Measurements from ENCODE around the gene SLC7A5. TPM values are rescaled to one million over a fixed set of nuclear protein-coding genes. Genes with fewer than 3 reads are reported as not detected.

SLC7A5 gene
- total and polyA plus RNA-seq, 2 of the 4 experiments (the other 2 are of a cell fraction), result 11.3 to 101 TPM

GRCh38 chr16:87819282-87819681 lies 50.0 kb downstream of the SLC7A5 start:
- Histone ChIP-seq H4K91ac (ENCODE audit: insufficient read depth, low read depth, low read length) (no peak overlapping the region), H4K8ac (ENCODE audit: low read depth in 2 of 2, low read length in 2 of 2) (no peak overlapping the region), H3K4me1 (ENCODE audit: control insufficient read depth, insufficient read depth, low read length) (no peaks in the 10 kb centered on the region), H3K4me2 (ENCODE audit: low read depth, low read length) (no peak overlapping the region), H4K20me1 (ENCODE audit: insufficient read depth, low read length) (no peaks in the 10 kb centered on the region), H3K18ac (ENCODE audit: low read depth, low read length) (no peak overlapping the region), H2BK5ac (ENCODE audit: low read depth, low read length, poor library complexity, severe bottlenecking) (no peak overlapping the region), H2AK9ac (replicated peaks; ENCODE audit: low read depth, low read length, poor library complexity) (no peak overlapping the region), H3K4me3 (ENCODE audit: insufficient read depth, low read depth, low read length) (no peak overlapping the region), H2BK20ac (ENCODE audit: low read depth, low read length) (no peak overlapping the region), H2AK5ac (ENCODE audit: low read depth, low read length) (no peak overlapping the region), H3K14ac (replicated peaks; ENCODE audit: low read depth, low read length) (no peak overlapping the region), H3K23ac (ENCODE audit: low read depth, low read length) (no peak overlapping the region), H3K9me3 (ENCODE audit: control insufficient read depth, insufficient read depth, low read length) (peaks cover 28% of the 10 kb centered on the region), H3K56ac (ENCODE audit: extremely low read depth, insufficient read depth, low read length) (no peak overlapping the region), H3K27me3 (ENCODE audit: control insufficient read depth, insufficient read depth, low read length) (peaks cover 1% of the 10 kb centered on the region), H3K4ac (ENCODE audit: low read depth, low read length) (no peak overlapping the region), H2BK15ac (ENCODE audit: low read depth, low read length) (no peak overlapping the region), H2BK120ac (ENCODE audit: low read depth, low read length) (no peak overlapping the region), H3K36me3 (ENCODE audit: control insufficient read depth, insufficient read depth, low read length) (no peaks in the 10 kb centered on the region), H3K27ac (ENCODE audit: insufficient read depth, low read length) (no peak overlapping the region), H3K9me1 (ENCODE audit: insufficient read depth, low read length) (no peaks in the 10 kb centered on the region), H4K5ac (ENCODE audit: low read depth, low read length) (no peak overlapping the region), H3K9ac (ENCODE audit: low read depth, low read length) (no peak overlapping the region), H3K79me1 (ENCODE audit: low read depth in 1 of 2, low read length in 2 of 2) (no peaks in the 10 kb centered on the region), H2AFZ (replicated peaks; ENCODE audit: low read length, poor library complexity) (peak overlapping the region; percentile 43)
- CTCF ChIA-PET, result no interaction called here
- WGBS, 2 experiments (ENCODE audit: extremely low coverage in 2 of 2, insufficient read length in 1 of 2), result 88% methylated on average over 8 of the region's 15 CpGs; no CpG with 5 or more reads in 1 of the 2 experiments
- TF ChIP-seq USF2 (IDR thresholded peaks at IDR 0.05; ENCODE audit: low read depth, low read length) (no peak), NFE2L2 (IDR thresholded peaks at IDR 0.05; ENCODE audit: low read depth, low read length) (no peak), RCOR1 (IDR thresholded peaks at IDR 0.05; ENCODE audit: insufficient replicate concordance, low read length) (no peak), BHLHE40 (IDR thresholded peaks at IDR 0.05; ENCODE audit: low read depth, low read length) (no peak), CEBPB (IDR thresholded peaks at IDR 0.05; ENCODE audit: low read depth, low read length) (no peak), MXI1 (IDR thresholded peaks at IDR 0.05; ENCODE audit: borderline replicate concordance, low read depth, low read length) (no peak), CTCF (conservative IDR thresholded peaks at IDR 0.05; ENCODE audit: low read depth, low read length) (no peak), MAZ (IDR thresholded peaks at IDR 0.05; ENCODE audit: borderline replicate concordance, low read depth, low read length) (no peak), RFX5 (IDR thresholded peaks at IDR 0.05; ENCODE audit: low read depth, low read length) (no peak), POLR2A (IDR thresholded peaks at IDR 0.05; ENCODE audit: low read depth, low read length) (no peak), SMC3 (IDR thresholded peaks at IDR 0.05; ENCODE audit: low read depth, low read length) (no peak), MAFK (IDR thresholded peaks at IDR 0.05; ENCODE audit: low read depth, low read length) (no peak), ELK1 (IDR thresholded peaks at IDR 0.05; ENCODE audit: borderline replicate concordance, low read depth, low read length) (no peak)
- no peak for ATAC-seq (ENCODE audit: low read depth)
- dilution Hi-C loops (cut with HindIII; ENCODE audit: low sequenced_read_pairs, unreplicated experiment) (no loop called here), in situ Hi-C loops (cut with MboI; ENCODE audit: low sequenced_read_pairs) (no loop called here), intact Hi-C loops (cut with micrococcal nuclease) (no loop called here)
- DNase-seq, result no peak
- POLR2A ChIA-PET (ENCODE audit: unreplicated experiment), result no interaction called here
- BruUV-seq (replicated peaks), result no TSS peak
